GM21367 (cell line): ENCODE data around the gene PGLYRP2.

Experiments
- ATAC-seq: cut with Tn5 transposase; IDR thresholded peaks from one replicate; pipeline ENCODE4 v1.9.1; 2021; ENCODE audit not compliant: unreplicated experiment

Gene PGLYRP2

GRCh38 chr19:15442142-15442920 is 37.0 kb downstream of the PGLYRP2 start:
- ATAC-seq = no peak

- no peak for ATAC-seq
Observed at GRCh38 chr19:15441317-15441716, 38.0 kb downstream of the PGLYRP2 start.

- ATAC-seq = no peak
Observed at GRCh38 chr19:15439821-15440641, 39.3 kb downstream of the PGLYRP2 start.

- no peak for ATAC-seq
Observed at GRCh38 chr19:15439078-15439799, 40.1 kb downstream of the PGLYRP2 start.

GRCh38 chr19:15438577-15438976 is 40.7 kb downstream of the PGLYRP2 start:
- no peak for ATAC-seq

- ATAC-seq = no peak
Observed at GRCh38 chr19:15438124-15438496, 41.2 kb downstream of the PGLYRP2 start.

- no peak for ATAC-seq
Observed at GRCh38 chr19:15437355-15438123, 41.8 kb downstream of the PGLYRP2 start.

- ATAC-seq = no peak
Observed at GRCh38 chr19:15436826-15437110, 42.5 kb downstream of the PGLYRP2 start.

- no peak for ATAC-seq
Observed at GRCh38 chr19:15436012-15436825, 43.1 kb downstream of the PGLYRP2 start.

- no peak for ATAC-seq
Observed at GRCh38 chr19:15433519-15434069, 45.7 kb downstream of the PGLYRP2 start.

- peak; percentile 53 for ATAC-seq
Observed at GRCh38 chr19:15432629-15433518, 46.4 kb downstream of the PGLYRP2 start.

- no peak for ATAC-seq
Observed at GRCh38 chr19:15432018-15432494, 47.2 kb downstream of the PGLYRP2 start.

- ATAC-seq = no peak
Observed at GRCh38 chr19:15431396-15432017, 47.8 kb downstream of the PGLYRP2 start.

GRCh38 chr19:15430526-15431120 is 48.7 kb downstream of the PGLYRP2 start:
- ATAC-seq = no peak

- ATAC-seq = no peak
Observed at GRCh38 chr19:15429825-15430467, 49.4 kb downstream of the PGLYRP2 start.

GRCh38 chr19:15428956-15429824 is 50.1 kb downstream of the PGLYRP2 start:
- no peak for ATAC-seq
